Activated gamma-delta T cell treated with anti-CD3 and anti-CD28 coated beads, Interleukin-2, amount 50 U/mL, for 16 hours (primary cell): ENCODE measurements around the gene NPPA.

Experiments used
- DNase-seq: peaks from one replicate; pipeline ENCODE4 v3.0.0-alpha.2; 2020; ENCODE audit warnings: low read depth

Gene NPPA

GRCh38 chr1:11841245-11842153 is 6.1 kb downstream of the NPPA start:
- no peak for DNase-seq

GRCh38 chr1:11839727-11840705 is 7.6 kb downstream of the NPPA start:
- DNase-seq, result no peak

- peak; percentile 55 for DNase-seq
Measured at GRCh38 chr1:11838349-11839272, 9.0 kb downstream of the NPPA start.

GRCh38 chr1:11837767-11838348 is 9.7 kb downstream of the NPPA start:
- no peak for DNase-seq

GRCh38 chr1:11836955-11837766 is 10.4 kb downstream of the NPPA start:
- no peak for DNase-seq

GRCh38 chr1:11835441-11836225 is 11.9 kb downstream of the NPPA start:
- no peak for DNase-seq

GRCh38 chr1:11833900-11834299 is 13.7 kb downstream of the NPPA start:
- DNase-seq, result no peak

GRCh38 chr1:11833497-11833896 is 14.1 kb downstream of the NPPA start:
- no peak for DNase-seq

GRCh38 chr1:11831945-11832725 is 15.4 kb downstream of the NPPA start:
- no peak for DNase-seq

- DNase-seq, result no peak
Measured at GRCh38 chr1:11828511-11828910, 19.1 kb downstream of the NPPA start.

- no peak for DNase-seq
Measured at GRCh38 chr1:11826946-11827345, 20.6 kb downstream of the NPPA start.

- no peak for DNase-seq
Measured at GRCh38 chr1:11825131-11825530, 22.5 kb downstream of the NPPA start.

- DNase-seq, result no peak
Measured at GRCh38 chr1:11823366-11824137, 24.0 kb downstream of the NPPA start.

GRCh38 chr1:11822091-11822490 is 25.5 kb downstream of the NPPA start:
- DNase-seq, result no peak

- DNase-seq, result no peak
Measured at GRCh38 chr1:11817192-11817591, 30.4 kb downstream of the NPPA start.

GRCh38 chr1:11813021-11813420 is 34.6 kb downstream of the NPPA start:
- DNase-seq, result no peak

- DNase-seq, result no peak
Measured at GRCh38 chr1:11807133-11807532, 40.5 kb downstream of the NPPA start.
